Smooth muscle cell (in vitro differentiated cells): ENCODE measurements around the gene GMPR. TPM values are rescaled to one million over a fixed set of nuclear protein-coding genes. Genes with fewer than 3 reads are reported as not detected.

Source experiments
- DNase-seq: peaks from one replicate; lab custom pipeline; 2025; ENCODE audit not compliant: unreplicated experiment; lab: John Stamatoyannopoulos, UW
- H2AFZ ChIP-seq: fragments of 200-600 bp; sonication (generic); 2 replicates; pipeline ENCODE4 v1.6.0; 2016; ENCODE audit warnings: antibody characterized with exemption, low read depth, mild to moderate bottlenecking
- H3F3A ChIP-seq: fragments of 200-600 bp; sonication (generic); 2 replicates; pipeline ENCODE4 v1.6.0; 2017; ENCODE audit warnings: antibody characterized with exemption, low read depth
- H3K27ac ChIP-seq: fragments of 200-600 bp; sonication (generic); 2 replicates; pipeline ENCODE4 v1.5.1; 2016; ENCODE audit warnings: low read depth, mild to moderate bottlenecking
- H3K27me3 ChIP-seq: fragments of 200-600 bp; sonication (generic); 2 replicates; pipeline ENCODE4 v1.6.1; 2016; ENCODE audit warnings: low read depth, mild to moderate bottlenecking
- H3K36me3 ChIP-seq: fragments of 200-600 bp; sonication (generic); 2 replicates; pipeline ENCODE4 v1.5.1; 2016; ENCODE audit warnings: low read depth
- H3K4me1 ChIP-seq: fragments of 200-600 bp; sonication (generic); 2 replicates; pipeline ENCODE4 v1.5.1; 2016; ENCODE audit warnings: low read depth
- H3K4me2 ChIP-seq: fragments of 200-600 bp; sonication (generic); 2 replicates; pipeline ENCODE4 v1.6.0; 2016; ENCODE audit warnings: mild to moderate bottlenecking
- H3K4me3 ChIP-seq: fragments of 200-600 bp; sonication (generic); 2 replicates; pipeline ENCODE4 v1.5.1; 2016; ENCODE audit warnings: mild to moderate bottlenecking
- H3K79me2 ChIP-seq: fragments of 200-600 bp; sonication (generic); 2 replicates; pipeline ENCODE4 v1.6.0; 2016; ENCODE audit warnings: low read depth, mild to moderate bottlenecking
- H3K9ac ChIP-seq: fragments of 200-600 bp; sonication (generic); 2 replicates; pipeline ENCODE4 v1.6.0; 2016; ENCODE audit warnings: low read depth
- H3K9me3 ChIP-seq: fragments of 200-600 bp; sonication (generic); replicated peaks from 2 replicates; pipeline ENCODE4 v1.5.1; 2016; ENCODE audit warnings: low read depth
- H4K20me1 ChIP-seq: fragments of 200-600 bp; sonication (generic); 2 replicates; pipeline ENCODE4 v1.6.0; 2016; ENCODE audit warnings: low read depth
- CTCF ChIP-seq: fragments of 200-600 bp; sonication (generic); IDR thresholded peaks from 2 replicates; pipeline ENCODE4 v1.5.1; 2017; ENCODE audit warnings: borderline replicate concordance, mild to moderate bottlenecking, antibody characterized with exemption; ENCODE audit not compliant: insufficient read depth, poor library complexity, severe bottlenecking
- WGBS: methylation state at CpG from one replicate; pipeline ENCODE4 v1.1.7; 2016; ENCODE audit warnings: low lambda C conversion rate; 5-methylcytosine and 5-hydroxymethylcytosine counted together
- polyA plus RNA-seq: library from polyadenylated mRNA; unstranded; fragments of >200 nt; fragmentation: Nextera tagmentation; extraction: Ambion mirVana; gene quantifications from 2 replicates; pipeline ENCODE4 v1.2.1, GENCODE V29; 2016
- total RNA-seq: library from RNA; depleted of rRNA; stranded (reverse); fragments of >200 nt; gene quantifications from 2 replicates; pipeline ENCODE4 v1.2.3, GENCODE V29; 2014

The GMPR gene
- total and polyA plus RNA-seq, 2 experiments from 2014 or later = 0.74 to 1.3 TPM

GRCh38 chr6:16316741-16317251 is 78.4 kb downstream of the GMPR start:
- no peak overlapping the region for H3K4me2 ChIP-seq
- no peak overlapping the region for H2AFZ ChIP-seq
- H3F3A ChIP-seq = peaks cover 24% of the 10 kb centered on the region
- no peak overlapping the region for H3K9ac ChIP-seq
- H3K27me3 ChIP-seq = no peaks in the 10 kb centered on the region
- no peak for DNase-seq
- H3K36me3 ChIP-seq = no peaks in the 10 kb centered on the region
- 21% methylated on average over 7 of the region's 7 CpGs for WGBS
- peak overlapping the region; percentile 92 for H3K27ac ChIP-seq
- H3K9me3 ChIP-seq = no peaks in the 10 kb centered on the region
- H3K79me2 ChIP-seq = peaks cover 9% of the 10 kb centered on the region
- peaks cover 5% of the 10 kb centered on the region for H3K4me1 ChIP-seq
- H3K4me3 ChIP-seq = no peak overlapping the region
- peaks cover 93% of the 10 kb centered on the region for H4K20me1 ChIP-seq
- peak; percentile 76 for TF ChIP-seq CTCF

- Histone ChIP-seq H3K4me1 (peaks cover 5% of the 10 kb centered on the region), H3K4me3 (no peak overlapping the region), H3K4me2 (peak overlapping the region; percentile 55), H3K79me2 (peaks cover 6% of the 10 kb centered on the region), H4K20me1 (peaks cover 95% of the 10 kb centered on the region), H3K9ac (peak overlapping the region; percentile 61), H3K27ac (peak overlapping the region; percentile 92), H3K9me3 (no peaks in the 10 kb centered on the region), H2AFZ (no peak overlapping the region), H3F3A (peaks cover 29% of the 10 kb centered on the region), H3K27me3 (no peaks in the 10 kb centered on the region), H3K36me3 (no peaks in the 10 kb centered on the region)
- DNase-seq = no peak
- 13% methylated on average over 6 of the region's 6 CpGs for WGBS
- no peak for TF ChIP-seq CTCF
These were observed 80.2 kb downstream of the GMPR start for GRCh38 chr6:16318538-16318937.

- H3K36me3 ChIP-seq = no peaks in the 10 kb centered on the region
- peaks cover 5% of the 10 kb centered on the region for H3K4me1 ChIP-seq
- H2AFZ ChIP-seq = no peak overlapping the region
- WGBS = 95% methylated on average over 8 of the region's 8 CpGs
- DNase-seq = no peak
- no peak overlapping the region for H3K4me3 ChIP-seq
- H4K20me1 ChIP-seq = peaks cover 97% of the 10 kb centered on the region
- no peak for TF ChIP-seq CTCF
- peak overlapping the region; percentile 55 for H3K4me2 ChIP-seq
- no peaks in the 10 kb centered on the region for H3K27me3 ChIP-seq
- H3K9ac ChIP-seq = peak overlapping the region; percentile 61
- H3K27ac ChIP-seq = peak overlapping the region; percentile 92
- peaks cover 4% of the 10 kb centered on the region for H3K79me2 ChIP-seq
- no peaks in the 10 kb centered on the region for H3K9me3 ChIP-seq
- peaks cover 31% of the 10 kb centered on the region for H3F3A ChIP-seq
These were observed 80.8 kb downstream of the GMPR start for GRCh38 chr6:16318953-16319720.
